Measurements from ENCODE around the gene EIF4EBP3.

Gene EIF4EBP3

DNA sequence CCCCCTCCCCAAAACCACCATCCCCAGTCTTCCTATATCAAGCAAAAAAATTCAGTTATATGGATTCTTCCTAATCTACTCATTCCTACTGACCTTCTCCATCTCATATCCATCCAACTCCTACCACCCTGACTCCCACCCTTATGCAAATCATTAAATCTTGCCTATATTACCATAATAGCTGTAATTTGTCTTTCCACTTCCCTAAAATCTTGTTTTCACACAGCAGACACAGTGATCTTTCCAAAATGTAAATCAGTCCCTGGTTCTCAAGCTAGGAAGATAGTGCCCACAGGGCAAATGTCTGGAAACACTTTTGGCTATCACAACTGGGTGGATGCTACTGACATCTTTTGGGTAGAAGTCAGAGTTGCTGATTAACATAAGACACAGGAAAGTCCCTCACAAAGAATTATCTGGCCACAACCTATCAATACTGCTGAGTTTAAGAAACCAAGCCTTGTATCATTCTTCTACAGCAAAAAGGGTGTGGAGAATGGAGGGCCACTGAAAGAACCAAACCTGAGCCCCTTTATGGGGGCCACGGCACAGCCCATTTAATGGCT lies 8.4 kb downstream of the EIF4EBP3 start:
- Histone ChIP-seq H3K27ac (no peak overlapping the region), H3K4me3 (peak overlapping the region; percentile 88)

DNA sequence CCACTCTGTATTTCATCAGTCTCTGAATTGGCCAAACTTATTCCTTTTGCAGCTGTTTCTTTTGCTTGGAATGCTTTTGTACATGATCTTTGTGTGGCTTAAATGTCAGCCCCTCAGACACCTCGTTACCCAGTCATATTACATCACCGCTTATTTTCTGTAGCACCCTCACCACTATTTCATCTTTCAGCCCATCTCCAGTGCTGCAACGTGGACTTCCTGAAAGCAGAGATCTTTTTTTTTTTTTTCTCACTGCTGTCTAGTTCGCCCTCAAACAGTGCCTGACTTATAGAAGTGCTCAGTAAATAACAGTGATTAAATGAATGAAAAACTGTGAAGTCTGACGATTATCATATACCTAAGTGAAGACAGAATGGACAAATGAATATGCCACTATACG lies 9.0 kb downstream of the EIF4EBP3 start:
- H4K20me1 ChIP-seq, result peaks cover 5% of the 10 kb centered on the region; the same call in 1 of the 2 replicates
- peak overlapping the region; percentile 91 for H3K4me2 ChIP-seq
- H3K36me3 ChIP-seq, result peaks cover 15% of the 10 kb centered on the region
- H3K4me3 ChIP-seq, result peak overlapping the region; percentile 88
- H3K9me3 ChIP-seq, result no peaks in the 10 kb centered on the region
- H3K27me3 ChIP-seq, result no peaks in the 10 kb centered on the region
- H3K4me1 ChIP-seq, result peaks cover 21% of the 10 kb centered on the region
- peak overlapping the region; percentile 92 for H3K9ac ChIP-seq
- peak overlapping the region; percentile 93 for H3K27ac ChIP-seq
- TF ChIP-seq Cebpa-rat (IDR thresholded peaks at IDR 0.05), result no peak

More for the DNA sequence above, 8.4 kb downstream of the EIF4EBP3 start:
- Histone ChIP-seq H3K9ac (peak overlapping the region; percentile 92), H3K36me3 (peaks cover 21% of the 10 kb centered on the region), H3K9me3 (no peaks in the 10 kb centered on the region), H3K4me2 (peak overlapping the region; percentile 91), H3K4me1 (peaks cover 26% of the 10 kb centered on the region), H4K20me1 (peaks cover 5% of the 10 kb centered on the region; the same call in 1 of the 2 replicates), H3K27me3 (no peaks in the 10 kb centered on the region)
- TF ChIP-seq Cebpa-rat (IDR thresholded peaks at IDR 0.05), result no peak

DNA sequence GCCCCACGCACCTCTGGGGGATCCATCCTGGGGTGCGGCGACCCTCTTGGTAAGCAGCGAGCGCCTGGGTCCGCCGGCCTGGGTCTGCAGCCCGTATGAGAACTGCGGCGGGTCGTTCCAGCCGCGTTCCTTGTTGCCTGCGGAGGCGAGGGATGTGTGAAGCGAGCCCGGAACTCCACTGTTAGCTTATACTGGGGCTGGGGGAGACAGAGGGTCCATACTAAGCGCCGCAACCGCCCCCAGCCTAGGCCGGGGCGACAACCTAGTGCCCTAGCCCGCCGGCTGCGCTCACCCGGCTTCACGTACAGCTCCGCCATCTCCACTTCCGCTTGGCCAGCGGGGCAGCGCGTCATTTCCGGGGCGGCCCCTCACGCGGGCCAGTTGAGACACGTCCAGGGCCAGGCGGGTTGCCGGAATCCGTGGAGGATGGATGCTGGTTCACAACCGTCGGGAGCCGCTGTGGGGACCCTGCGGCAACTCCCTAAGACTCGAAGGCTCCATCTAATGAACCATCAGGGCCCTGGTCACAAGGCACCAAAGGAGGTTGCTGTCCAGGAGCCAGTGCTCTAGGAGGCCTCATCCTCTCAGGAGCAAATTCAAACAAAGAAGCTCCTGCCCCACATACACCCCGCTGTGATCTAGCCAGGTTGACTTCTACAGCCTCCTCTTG lies 9.8 kb downstream of the EIF4EBP3 start, which contains the start of gene SRA1:
Gene SRA1 (minus strand): TSS at position 338 of the 670 bp plus-strand sequence. CDS start 21 bp downstream, at position 317.
- H3K27ac ChIP-seq, result peak within 1 kb of the TSS; percentile 93
- peak within 1 kb of the TSS; percentile 91 for H3K4me2 ChIP-seq
- H3K4me3 ChIP-seq, result peak within 1 kb of the TSS; percentile 88
- H3K9me3 ChIP-seq, result no peaks in the 10 kb centered on the region
- peaks cover 5% of the 10 kb centered on the region; the same call in 1 of the 2 replicates for H4K20me1 ChIP-seq
- no peak for TF ChIP-seq Cebpa-rat (IDR thresholded peaks at IDR 0.05)
- peak within 1 kb of the TSS; percentile 92 for H3K9ac ChIP-seq
- H3K36me3 ChIP-seq, result 0 out of 2 replicates have a peak, but pooled peaks cover 6% of the 10 kb centered on the region
- H3K4me1 ChIP-seq, result peaks cover 21% of the 10 kb centered on the region
- H3K27me3 ChIP-seq, result no peaks in the 10 kb centered on the region

DNA sequence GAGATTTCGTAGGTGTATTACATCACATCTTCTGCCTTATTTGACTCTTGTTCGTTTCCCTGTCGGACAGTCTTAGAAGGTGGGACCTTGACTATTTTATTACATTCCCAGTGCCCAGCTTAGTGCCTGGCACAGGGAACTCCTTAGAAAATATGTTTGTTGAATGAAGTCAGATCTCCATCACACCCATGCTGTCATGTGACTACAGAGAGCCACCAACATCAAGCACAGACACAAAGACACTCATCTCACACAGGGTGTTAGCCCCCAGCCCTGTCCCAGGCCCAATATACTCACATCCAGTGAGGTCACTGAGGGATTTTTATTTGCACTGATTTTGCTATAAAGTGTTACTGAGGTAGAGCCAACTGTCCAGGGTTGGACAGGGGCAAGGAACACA lies 10.5 kb downstream of the EIF4EBP3 start:
- peaks cover 7% of the 10 kb centered on the region; the same call in 1 of the 2 replicates for H3K27me3 ChIP-seq
- peak overlapping the region; percentile 91 for H3K4me2 ChIP-seq
- TF ChIP-seq Cebpa-rat (IDR thresholded peaks at IDR 0.05), result no peak
- H3K36me3 ChIP-seq, result 0 out of 2 replicates have a peak, but pooled peaks cover 1% of the 10 kb centered on the region
- H3K27ac ChIP-seq, result peak overlapping the region; percentile 93; the same call in 1 of the 2 replicates
- no peaks in the 10 kb centered on the region for H3K9me3 ChIP-seq
- peaks cover 5% of the 10 kb centered on the region; the same call in 1 of the 2 replicates for H4K20me1 ChIP-seq
- H3K9ac ChIP-seq, result no peak overlapping the region
- H3K4me1 ChIP-seq, result peaks cover 21% of the 10 kb centered on the region
- no peak overlapping the region; the same call in 1 of the 2 replicates for H3K4me3 ChIP-seq

DNA sequence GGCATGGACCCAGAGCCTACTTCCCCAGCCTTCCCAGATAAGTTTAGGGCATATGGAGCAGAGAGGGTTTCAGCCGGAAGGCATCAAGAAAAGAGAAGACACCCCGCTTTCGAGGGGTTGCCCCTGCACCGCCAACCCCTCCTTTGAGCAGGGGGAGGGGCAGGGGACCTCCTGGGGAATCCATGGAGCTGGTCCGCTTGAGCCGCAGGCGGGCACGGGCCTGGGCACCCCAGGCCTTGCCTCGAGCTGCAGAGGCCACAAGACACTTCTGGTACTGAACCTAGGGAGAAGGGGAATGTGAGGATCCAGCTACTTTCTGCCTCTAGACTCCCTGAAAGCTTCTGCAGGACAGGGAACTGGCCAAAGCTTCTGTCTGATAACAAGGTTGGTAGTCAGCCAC lies 11.1 kb downstream of the EIF4EBP3 start:
- TF ChIP-seq Cebpa-rat (IDR thresholded peaks at IDR 0.05), result no peak
- Histone ChIP-seq H3K9me3 (peaks cover 3% of the 10 kb centered on the region; the same call in 1 of the 2 replicates), H3K9ac (no peak overlapping the region), H3K4me2 (no peak overlapping the region), H3K27me3 (peaks cover 13% of the 10 kb centered on the region), H3K4me1 (peaks cover 26% of the 10 kb centered on the region), H3K36me3 (no peaks in the 10 kb centered on the region), H4K20me1 (peaks cover 5% of the 10 kb centered on the region; the same call in 1 of the 2 replicates), H3K4me3 (no peak overlapping the region), H3K27ac (no peak overlapping the region)

DNA sequence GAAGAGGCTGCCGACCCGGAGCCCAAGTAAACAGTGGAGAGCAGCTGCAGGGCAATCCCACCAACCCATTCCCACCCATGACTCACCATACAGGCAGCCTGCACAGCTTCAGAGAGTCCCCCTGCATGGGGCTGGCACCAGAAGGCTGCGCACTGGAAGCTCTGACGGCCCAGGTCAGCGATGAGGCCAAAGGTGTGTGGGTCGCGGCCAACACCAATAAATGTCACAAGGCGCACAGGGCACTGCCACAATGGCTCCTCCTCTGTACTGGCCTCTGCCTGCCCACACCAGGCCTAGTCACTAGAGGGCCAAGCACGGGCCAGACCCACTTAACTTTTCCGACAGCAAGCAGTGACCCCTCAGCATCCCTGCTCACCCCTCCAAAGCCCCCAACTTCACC lies 12.8 kb downstream of the EIF4EBP3 start:
- H3K4me3 ChIP-seq, result no peak overlapping the region
- H3K9ac ChIP-seq, result no peak overlapping the region
- 0 out of 2 replicates have a peak, but pooled peaks cover 5% of the 10 kb centered on the region for H4K20me1 ChIP-seq
- H3K27me3 ChIP-seq, result peaks cover 29% of the 10 kb centered on the region
- H3K27ac ChIP-seq, result no peak overlapping the region
- H3K36me3 ChIP-seq, result no peaks in the 10 kb centered on the region
- H3K4me2 ChIP-seq, result no peak overlapping the region
- no peak for TF ChIP-seq Cebpa-rat (IDR thresholded peaks at IDR 0.05)
- peaks cover 26% of the 10 kb centered on the region for H3K4me1 ChIP-seq
- peaks cover 20% of the 10 kb centered on the region for H3K9me3 ChIP-seq

DNA sequence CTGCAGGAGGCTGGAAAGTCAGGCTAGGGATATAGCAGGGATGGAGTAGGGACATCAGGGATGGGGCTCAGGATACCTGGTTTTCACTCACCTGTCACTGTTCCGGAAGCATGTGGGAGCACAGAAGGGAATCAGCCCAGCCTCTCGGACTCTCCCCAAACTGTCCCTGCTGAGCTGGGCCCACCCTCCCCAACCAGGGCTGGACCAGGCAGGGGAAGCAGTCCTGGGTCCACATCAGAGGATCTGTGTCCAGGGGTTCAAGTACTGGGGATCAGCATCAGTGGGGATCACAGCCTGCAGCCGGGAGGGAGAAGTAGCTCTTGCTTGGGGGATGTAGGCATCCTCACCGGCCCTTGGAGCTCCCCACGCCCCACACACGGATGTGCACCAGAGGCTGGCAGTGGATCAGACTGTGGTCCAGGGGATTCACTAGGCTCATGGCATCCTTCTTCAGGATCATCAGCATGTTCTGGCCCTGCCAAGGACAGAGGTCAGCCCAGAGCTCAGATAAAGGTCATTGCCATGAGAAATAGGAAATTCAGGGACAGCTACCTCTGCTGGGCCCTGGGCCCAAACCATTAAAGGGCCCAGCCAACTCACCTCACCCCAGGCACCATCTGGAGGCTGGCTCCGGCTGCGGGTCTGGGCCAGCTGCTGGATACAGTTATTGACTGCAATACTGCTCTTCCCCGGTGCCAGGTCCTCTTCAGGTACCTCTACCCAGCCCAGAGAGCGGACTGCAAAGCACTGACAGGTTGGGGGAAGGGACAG lies 14.5 kb downstream of the EIF4EBP3 start:
- peaks cover 19% of the 10 kb centered on the region for H3K4me1 ChIP-seq
- H3K9me3 ChIP-seq, result peaks cover 26% of the 10 kb centered on the region
- H3K4me2 ChIP-seq, result no peak overlapping the region
- H3K9ac ChIP-seq, result no peak overlapping the region
- peaks cover 46% of the 10 kb centered on the region for H3K27me3 ChIP-seq
- H3K36me3 ChIP-seq, result peaks cover 8% of the 10 kb centered on the region
- no peak overlapping the region for H3K4me3 ChIP-seq
- H4K20me1 ChIP-seq, result no peaks in the 10 kb centered on the region
- TF ChIP-seq Cebpa-rat (IDR thresholded peaks at IDR 0.05), result no peak
- H3K27ac ChIP-seq, result no peak overlapping the region

DNA sequence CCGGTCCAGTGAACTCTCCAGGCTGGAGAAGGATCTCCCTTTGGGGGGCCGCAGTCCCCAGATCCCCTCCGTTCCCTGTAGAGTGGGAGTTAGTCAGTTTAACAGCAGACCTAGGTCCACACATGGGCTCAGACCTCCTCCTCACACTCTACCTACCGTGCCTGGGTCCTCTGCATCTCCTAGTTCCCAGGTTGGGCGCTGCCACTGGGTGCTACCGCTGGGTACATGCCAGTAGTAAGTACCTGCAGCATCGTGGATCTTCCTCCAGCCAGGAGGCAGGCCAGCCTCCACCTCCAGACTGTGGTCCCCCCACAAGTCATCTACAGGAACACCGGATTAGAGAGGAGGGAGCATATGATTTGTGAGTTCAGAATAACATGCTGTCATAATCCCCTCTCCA lies 16.1 kb downstream of the EIF4EBP3 start:
- peaks cover 13% of the 10 kb centered on the region for H3K36me3 ChIP-seq
- no peak for TF ChIP-seq Cebpa-rat (IDR thresholded peaks at IDR 0.05)
- peak overlapping the region; percentile 74; the same call in 1 of the 2 replicates for H3K27ac ChIP-seq
- no peaks in the 10 kb centered on the region for H4K20me1 ChIP-seq
- peaks cover 46% of the 10 kb centered on the region for H3K27me3 ChIP-seq
- H3K9ac ChIP-seq, result peak overlapping the region; percentile 78; the same call in 1 of the 2 replicates
- H3K9me3 ChIP-seq, result peaks cover 26% of the 10 kb centered on the region
- H3K4me1 ChIP-seq, result peaks cover 23% of the 10 kb centered on the region
- H3K4me2 ChIP-seq, result peak overlapping the region; percentile 75
- peak overlapping the region; percentile 66 for H3K4me3 ChIP-seq

DNA sequence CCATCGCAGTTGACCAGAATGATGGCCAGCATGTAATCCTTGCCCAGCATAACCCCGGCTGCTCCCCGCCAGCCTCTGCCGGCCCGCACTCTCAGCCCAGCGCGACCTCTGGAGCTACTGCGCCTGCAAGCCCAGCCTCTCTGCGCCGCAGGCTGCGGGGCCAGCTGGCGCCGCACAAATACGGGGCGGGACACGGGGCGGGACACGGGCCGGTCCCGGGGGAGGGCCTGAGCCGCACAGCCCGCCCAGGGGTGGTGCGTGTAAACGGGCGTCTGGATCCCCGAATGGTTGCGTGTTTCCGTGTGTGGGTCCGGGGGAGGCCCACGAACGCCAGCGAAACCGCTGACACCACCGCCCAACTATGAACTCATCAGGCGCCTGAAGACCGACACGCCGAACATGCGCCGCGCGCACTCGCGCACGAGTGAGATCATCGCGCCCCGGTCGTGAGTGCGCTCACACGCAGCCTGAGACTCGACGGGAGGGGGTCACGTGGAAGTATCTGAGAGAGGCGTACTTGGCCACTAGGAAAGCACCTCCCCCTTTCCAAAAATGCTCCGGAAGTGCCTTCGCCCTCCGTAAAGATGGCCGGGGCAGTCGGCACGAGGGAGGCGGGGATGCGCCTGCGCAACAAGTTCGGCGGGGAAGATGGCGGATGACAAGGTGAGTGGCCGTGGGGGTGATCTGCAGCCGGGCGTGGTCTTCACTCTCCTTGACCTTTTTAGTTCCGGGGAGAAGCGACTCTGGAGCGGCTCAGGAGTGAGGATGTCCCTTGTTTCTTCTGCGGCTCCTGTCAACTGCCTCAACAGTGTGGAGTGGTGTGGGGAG lies 16.9 kb downstream of the EIF4EBP3 start, which contains the start of the genes APBB3 and SLC35A4:
Gene APBB3 (minus strand): TSS at position 403 of the 828 bp plus-strand sequence. CDS start 353 bp downstream, at position 50.
Gene SLC35A4 (plus strand): TSS at position 633 of the 828 bp plus-strand sequence. CDS start 2,342 bp downstream, outside the sequence.
- H3K4me3 ChIP-seq, result peak within 1 kb of the TSS; percentile 66
- H3K4me1 ChIP-seq, result peaks cover 31% of the 10 kb centered on the region
- H3K36me3 ChIP-seq, result peaks cover 13% of the 10 kb centered on the region
- H3K27ac ChIP-seq, result peak within 1 kb of the TSS; percentile 74
- H3K27me3 ChIP-seq, result peaks cover 46% of the 10 kb centered on the region
- TF ChIP-seq Cebpa-rat (IDR thresholded peaks at IDR 0.05), result no peak
- peak within 1 kb of the TSS; percentile 75 for H3K4me2 ChIP-seq
- H3K9me3 ChIP-seq, result peaks cover 26% of the 10 kb centered on the region
- H4K20me1 ChIP-seq, result no peaks in the 10 kb centered on the region
- H3K9ac ChIP-seq, result peak within 1 kb of the TSS; percentile 78

All from BLaER1 (cell line).